ENCODE results near the gene CLEC6A. TPM values are rescaled to one million over a fixed set of nuclear protein-coding genes. Genes with fewer than 3 reads are reported as not detected.

Gene CLEC6A
- total RNA-seq, 1 experiment from 2014 or later, result not detected

DNA sequence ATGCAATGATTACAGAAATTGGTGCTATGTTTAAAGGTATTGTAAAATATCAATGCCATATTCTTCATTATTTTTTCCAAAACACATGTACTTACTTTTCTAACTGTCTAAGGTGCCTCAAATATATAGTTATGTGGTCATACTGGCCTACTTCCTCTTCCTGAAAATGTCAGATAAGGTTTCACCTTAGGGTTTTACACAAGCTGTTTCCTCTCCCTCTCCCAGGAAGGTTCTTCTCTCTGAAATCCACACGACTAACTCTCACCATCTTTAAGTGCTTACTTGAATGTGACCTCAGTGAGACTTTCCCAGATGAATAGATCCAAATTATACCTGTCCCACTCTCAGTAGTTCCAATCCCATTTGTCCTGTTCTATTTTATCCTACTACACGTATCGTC, 46.0 kb downstream of the CLEC6A start (continued):
- TF ChIP-seq, protein P1, sequence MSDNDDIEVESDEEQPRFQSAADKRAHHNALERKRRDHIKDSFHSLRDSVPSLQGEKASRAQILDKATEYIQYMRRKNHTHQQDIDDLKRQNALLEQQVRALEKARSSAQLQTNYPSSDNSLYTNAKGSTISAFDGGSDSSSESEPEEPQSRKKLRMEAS (IDR thresholded peaks at IDR 0.05), result no peak

DNA sequence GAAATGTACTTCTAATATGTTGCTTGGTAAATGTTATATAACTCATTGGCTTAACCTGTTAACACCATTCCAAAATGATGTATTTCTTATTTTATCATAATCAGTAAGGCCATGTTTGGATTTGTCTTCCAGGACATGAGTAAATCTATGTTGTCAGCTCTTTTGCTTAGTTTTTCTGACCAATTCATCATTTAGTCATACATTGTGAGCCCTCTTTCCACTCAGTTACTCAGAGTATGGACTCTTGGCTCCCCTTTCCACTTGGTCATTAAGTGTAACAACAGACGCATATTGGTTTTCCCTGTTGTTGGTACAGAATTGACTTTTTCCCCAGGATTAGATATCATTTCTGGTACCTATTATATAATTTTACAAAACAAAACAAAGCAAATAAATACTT, 48.6 kb downstream of the CLEC6A start:
- no peaks in the 10 kb centered on the region for H3K79me2 ChIP-seq (ENCODE audit: insufficient read depth, low read length)
- ChIA-PET RAD21 (ENCODE audit: low non-redundant PET in 1 of 2, low total read pairs in 2 of 2, uncharacterized antibody in 2 of 2, unreplicated experiment in 2 of 2) (no interaction called here), CTCF (no interaction called here), POLR2A (no interaction called here)
- H3K4me3 ChIP-seq (replicated peaks in 1 of 2; ENCODE audit: low read depth in 1 of 2, low read length in 2 of 2), result no peak overlapping the region
- no peak overlapping the region for H2AFZ ChIP-seq (ENCODE audit: low read depth, low read length, poor library complexity, severe bottlenecking)
- no peak overlapping the region for H3K9ac ChIP-seq (ENCODE audit: low read length)
- TF ChIP-seq EZH2phosphoT487 (IDR thresholded peaks at IDR 0.05; ENCODE audit: borderline replicate concordance), result no peak
- intact Hi-C loops (cut with micrococcal nuclease), result no loop called here
- no peaks in the 10 kb centered on the region for H4K20me1 ChIP-seq (ENCODE audit: insufficient read depth)
- ATAC-seq (no peak), DNase-seq (ENCODE audit: low read depth, low spot score) (no peak)
- H3K27me3 ChIP-seq (ENCODE audit: insufficient read depth, low read length), result peaks cover 54% of the 10 kb centered on the region
- H3K9me3 ChIP-seq (ENCODE audit: control insufficient read depth in 1 of 2, insufficient read depth in 1 of 2, low read depth in 1 of 2, low read length in 2 of 2), result no peaks in the 10 kb centered on the region
- no peaks in the 10 kb centered on the region for H3K36me3 ChIP-seq (ENCODE audit: control insufficient read depth in 1 of 2, insufficient read depth in 2 of 2, low read length in 2 of 2)
- no peaks in the 10 kb centered on the region for H3K9me2 ChIP-seq (ENCODE audit: insufficient read depth)
- H3K4me1 ChIP-seq (ENCODE audit: control insufficient read depth in 1 of 2, insufficient read depth in 2 of 2, low read length in 2 of 2), result no peaks in the 10 kb centered on the region
- no peak overlapping the region for H3K4me2 ChIP-seq (ENCODE audit: low read length)
- no peak overlapping the region for H3K27ac ChIP-seq (ENCODE audit: low read depth, low read length)
- no TSS peak for BruUV-seq (replicated peaks)

DNA sequence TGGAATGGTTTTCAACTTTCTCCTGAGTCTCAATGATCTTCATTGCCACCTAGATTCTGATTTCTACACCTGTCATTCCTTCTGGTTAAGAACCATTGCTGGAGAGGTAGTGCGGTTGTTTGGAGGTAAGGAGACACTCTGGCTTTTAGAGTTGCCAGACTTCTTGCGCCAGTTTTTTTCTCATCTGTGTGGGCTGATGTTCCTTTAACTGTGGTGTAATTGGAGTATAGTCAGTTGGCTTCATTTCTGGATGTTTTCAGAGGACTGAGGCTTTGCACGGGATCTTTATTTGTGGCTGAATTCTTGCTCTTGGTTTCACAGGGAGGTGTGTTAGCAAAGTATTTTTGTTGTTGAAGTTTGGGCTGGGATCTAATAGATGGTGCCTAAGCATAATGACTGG, 51.8 kb downstream of the CLEC6A start:
- H3K9ac ChIP-seq (ENCODE audit: low read length), result no peak overlapping the region
- H3K27ac ChIP-seq (ENCODE audit: low read depth, low read length), result no peak overlapping the region
- H4K20me1 ChIP-seq (ENCODE audit: insufficient read depth), result no peaks in the 10 kb centered on the region
- no peaks in the 10 kb centered on the region for H3K36me3 ChIP-seq (ENCODE audit: control insufficient read depth in 1 of 2, insufficient read depth in 2 of 2, low read length in 2 of 2)
- BruUV-seq (replicated peaks), result no TSS peak
- H3K27me3 ChIP-seq (ENCODE audit: insufficient read depth, low read length), result peaks cover 55% of the 10 kb centered on the region
- H3K4me2 ChIP-seq (ENCODE audit: low read length), result no peak overlapping the region
- no peaks in the 10 kb centered on the region for H3K9me2 ChIP-seq (ENCODE audit: insufficient read depth)
- no peak overlapping the region for H3K4me3 ChIP-seq (replicated peaks in 1 of 2; ENCODE audit: low read depth in 1 of 2, low read length in 2 of 2)
- DNase-seq (ENCODE audit: low read depth, low spot score), result no peak
- intact Hi-C loops (cut with micrococcal nuclease), result no loop called here
- ChIA-PET RAD21 (ENCODE audit: low non-redundant PET in 1 of 2, low total read pairs in 2 of 2, uncharacterized antibody in 2 of 2, unreplicated experiment in 2 of 2) (no interaction called here), CTCF (no interaction called here), POLR2A (no interaction called here)
- H3K9me3 ChIP-seq (ENCODE audit: control insufficient read depth in 1 of 2, insufficient read depth in 1 of 2, low read depth in 1 of 2, low read length in 2 of 2), result no peaks in the 10 kb centered on the region
- H2AFZ ChIP-seq (ENCODE audit: low read depth, low read length, poor library complexity, severe bottlenecking), result no peak overlapping the region
- no peaks in the 10 kb centered on the region for H3K79me2 ChIP-seq (ENCODE audit: insufficient read depth, low read length)
- H3K4me1 ChIP-seq (ENCODE audit: control insufficient read depth in 1 of 2, insufficient read depth in 2 of 2, low read length in 2 of 2), result no peaks in the 10 kb centered on the region
- no peak for ATAC-seq
- TF ChIP-seq EZH2 (IDR thresholded peaks at IDR 0.05) (no peak), EZH2phosphoT487 (IDR thresholded peaks at IDR 0.05; ENCODE audit: borderline replicate concordance) (no peak), ELF1 (IDR thresholded peaks at IDR 0.05; ENCODE audit: borderline replicate concordance, low read depth) (no peak), SRF (IDR thresholded peaks at IDR 0.05; ENCODE audit: low read depth) (no peak), JUND (IDR thresholded peaks at IDR 0.05) (no peak), CEBPB (IDR thresholded peaks at IDR 0.05; ENCODE audit: low read depth) (no peak), CBX3 (IDR thresholded peaks at IDR 0.05; ENCODE audit: low read depth) (no peak), SP1 (IDR thresholded peaks at IDR 0.05; ENCODE audit: low read depth) (no peak), ZFX (IDR thresholded peaks at IDR 0.05) (no peak), POLR2A (IDR thresholded peaks at IDR 0.05; ENCODE audit: borderline replicate concordance, extremely low read depth, insufficient read depth, insufficient read length) (no peak), EGR1 (IDR thresholded peaks at IDR 0.05; ENCODE audit: low read depth) (no peak), YY1 (IDR thresholded peaks at IDR 0.05; ENCODE audit: extremely low read depth, insufficient replicate concordance, low read depth, low read length) (no peak), FOSL1 (IDR thresholded peaks at IDR 0.05; ENCODE audit: low read depth) (no peak), RAD21 (IDR thresholded peaks at IDR 0.05; ENCODE audit: low read depth) (no peak)
- TF ChIP-seq, protein P2, sequence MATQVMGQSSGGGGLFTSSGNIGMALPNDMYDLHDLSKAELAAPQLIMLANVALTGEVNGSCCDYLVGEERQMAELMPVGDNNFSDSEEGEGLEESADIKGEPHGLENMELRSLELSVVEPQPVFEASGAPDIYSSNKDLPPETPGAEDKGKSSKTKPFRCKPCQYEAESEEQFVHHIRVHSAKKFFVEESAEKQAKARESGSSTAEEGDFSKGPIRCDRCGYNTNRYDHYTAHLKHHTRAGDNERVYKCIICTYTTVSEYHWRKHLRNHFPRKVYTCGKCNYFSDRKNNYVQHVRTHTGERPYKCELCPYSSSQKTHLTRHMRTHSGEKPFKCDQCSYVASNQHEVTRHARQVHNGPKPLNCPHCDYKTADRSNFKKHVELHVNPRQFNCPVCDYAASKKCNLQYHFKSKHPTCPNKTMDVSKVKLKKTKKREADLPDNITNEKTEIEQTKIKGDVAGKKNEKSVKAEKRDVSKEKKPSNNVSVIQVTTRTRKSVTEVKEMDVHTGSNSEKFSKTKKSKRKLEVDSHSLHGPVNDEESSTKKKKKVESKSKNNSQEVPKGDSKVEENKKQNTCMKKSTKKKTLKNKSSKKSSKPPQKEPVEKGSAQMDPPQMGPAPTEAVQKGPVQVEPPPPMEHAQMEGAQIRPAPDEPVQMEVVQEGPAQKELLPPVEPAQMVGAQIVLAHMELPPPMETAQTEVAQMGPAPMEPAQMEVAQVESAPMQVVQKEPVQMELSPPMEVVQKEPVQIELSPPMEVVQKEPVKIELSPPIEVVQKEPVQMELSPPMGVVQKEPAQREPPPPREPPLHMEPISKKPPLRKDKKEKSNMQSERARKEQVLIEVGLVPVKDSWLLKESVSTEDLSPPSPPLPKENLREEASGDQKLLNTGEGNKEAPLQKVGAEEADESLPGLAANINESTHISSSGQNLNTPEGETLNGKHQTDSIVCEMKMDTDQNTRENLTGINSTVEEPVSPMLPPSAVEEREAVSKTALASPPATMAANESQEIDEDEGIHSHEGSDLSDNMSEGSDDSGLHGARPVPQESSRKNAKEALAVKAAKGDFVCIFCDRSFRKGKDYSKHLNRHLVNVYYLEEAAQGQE (IDR thresholded peaks at IDR 0.05; ENCODE audit: low read depth), result no peak
- TF ChIP-seq, protein P3, sequence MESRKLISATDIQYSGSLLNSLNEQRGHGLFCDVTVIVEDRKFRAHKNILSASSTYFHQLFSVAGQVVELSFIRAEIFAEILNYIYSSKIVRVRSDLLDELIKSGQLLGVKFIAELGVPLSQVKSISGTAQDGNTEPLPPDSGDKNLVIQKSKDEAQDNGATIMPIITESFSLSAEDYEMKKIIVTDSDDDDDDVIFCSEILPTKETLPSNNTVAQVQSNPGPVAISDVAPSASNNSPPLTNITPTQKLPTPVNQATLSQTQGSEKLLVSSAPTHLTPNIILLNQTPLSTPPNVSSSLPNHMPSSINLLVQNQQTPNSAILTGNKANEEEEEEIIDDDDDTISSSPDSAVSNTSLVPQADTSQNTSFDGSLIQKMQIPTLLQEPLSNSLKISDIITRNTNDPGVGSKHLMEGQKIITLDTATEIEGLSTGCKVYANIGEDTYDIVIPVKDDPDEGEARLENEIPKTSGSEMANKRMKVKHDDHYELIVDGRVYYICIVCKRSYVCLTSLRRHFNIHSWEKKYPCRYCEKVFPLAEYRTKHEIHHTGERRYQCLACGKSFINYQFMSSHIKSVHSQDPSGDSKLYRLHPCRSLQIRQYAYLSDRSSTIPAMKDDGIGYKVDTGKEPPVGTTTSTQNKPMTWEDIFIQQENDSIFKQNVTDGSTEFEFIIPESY (IDR thresholded peaks at IDR 0.05; ENCODE audit: extremely low read depth, insufficient replicate concordance, low read length), result no peak

All from HCT116 (cell line).